GM19395 (cell line): ENCODE measurements around the gene ZFP30.
A peak's percentile ranks its signal among the peaks of the same experiment; 100 is the strongest.
"Not testable (repeated sequence)": the region's sequence is repeated elsewhere in the genome, so short reads cannot be mapped to it uniquely, and the experiment has no call there.

Experiments
- ATAC-seq: cut with Tn5 transposase; IDR thresholded peaks from one replicate; pipeline ENCODE4 v1.9.1; 2021; ENCODE audit warnings: mild to moderate bottlenecking, moderate library complexity; ENCODE audit not compliant: unreplicated experiment

Gene ZFP30

DNA sequence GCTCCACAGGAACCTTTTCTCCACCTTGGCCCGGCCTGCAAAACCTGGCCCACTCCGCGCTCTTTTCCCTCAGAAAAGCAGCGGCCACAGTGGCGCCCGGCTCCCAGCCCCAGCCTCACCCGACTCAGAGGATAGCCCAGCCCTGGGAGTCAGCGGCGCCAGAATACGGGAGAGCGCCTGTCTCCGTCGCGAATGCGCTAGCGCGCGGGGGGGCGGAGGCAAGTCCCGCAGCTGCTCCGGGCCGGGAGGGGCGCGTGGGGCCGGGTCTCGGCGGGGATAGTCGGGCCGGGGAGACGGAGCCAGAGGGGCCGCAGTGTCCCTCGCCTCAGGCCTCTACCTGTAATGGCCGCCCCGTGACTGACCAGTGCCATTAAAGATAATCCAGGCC, at the start of gene ZFP30:
ZFP30 (minus strand) TSS at position 165 of the 388 bp plus-strand sequence. CDS start 7,643 bp downstream, outside the sequence.
- ATAC-seq: peak; percentile 66

DNA sequence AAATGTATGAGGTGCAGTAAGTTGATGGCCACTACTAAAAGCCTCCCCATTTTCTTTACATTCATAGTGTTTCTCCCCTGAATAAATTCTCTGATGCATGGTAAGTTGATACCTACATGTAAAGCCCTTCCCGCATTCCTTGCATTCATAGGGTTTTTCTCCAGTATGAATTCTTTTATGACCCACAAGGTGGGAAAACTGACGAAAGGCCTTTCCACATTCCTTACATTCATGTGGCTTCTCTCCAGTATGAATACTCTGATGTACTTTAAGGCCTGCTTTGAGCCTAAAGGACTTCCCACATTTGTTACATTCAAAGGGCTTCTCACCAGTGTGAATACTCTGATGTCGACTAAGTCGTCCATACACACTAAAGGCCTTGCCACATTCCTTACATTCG, 43.8 kb upstream of the ZFP30 start:
- no peak for ATAC-seq

DNA sequence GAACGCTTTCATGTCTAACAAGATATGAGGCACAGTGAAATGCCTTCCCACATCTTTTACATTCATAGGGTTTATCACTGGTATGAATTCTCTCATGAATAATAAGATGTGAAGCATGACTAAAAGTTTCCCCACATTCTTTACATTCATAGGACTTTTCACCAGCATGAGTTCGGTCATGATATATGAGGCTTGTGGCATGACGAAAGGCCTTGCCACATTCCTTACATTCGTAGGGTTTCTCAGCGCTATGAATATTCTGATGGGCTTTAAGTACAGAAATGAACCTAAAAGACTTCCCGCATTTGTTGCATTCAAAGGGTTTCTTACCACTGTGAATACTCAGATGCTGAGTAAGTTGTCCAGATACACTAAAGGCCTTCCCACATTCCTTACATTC, 43.0 kb upstream of the ZFP30 start:
- no peak for ATAC-seq

DNA sequence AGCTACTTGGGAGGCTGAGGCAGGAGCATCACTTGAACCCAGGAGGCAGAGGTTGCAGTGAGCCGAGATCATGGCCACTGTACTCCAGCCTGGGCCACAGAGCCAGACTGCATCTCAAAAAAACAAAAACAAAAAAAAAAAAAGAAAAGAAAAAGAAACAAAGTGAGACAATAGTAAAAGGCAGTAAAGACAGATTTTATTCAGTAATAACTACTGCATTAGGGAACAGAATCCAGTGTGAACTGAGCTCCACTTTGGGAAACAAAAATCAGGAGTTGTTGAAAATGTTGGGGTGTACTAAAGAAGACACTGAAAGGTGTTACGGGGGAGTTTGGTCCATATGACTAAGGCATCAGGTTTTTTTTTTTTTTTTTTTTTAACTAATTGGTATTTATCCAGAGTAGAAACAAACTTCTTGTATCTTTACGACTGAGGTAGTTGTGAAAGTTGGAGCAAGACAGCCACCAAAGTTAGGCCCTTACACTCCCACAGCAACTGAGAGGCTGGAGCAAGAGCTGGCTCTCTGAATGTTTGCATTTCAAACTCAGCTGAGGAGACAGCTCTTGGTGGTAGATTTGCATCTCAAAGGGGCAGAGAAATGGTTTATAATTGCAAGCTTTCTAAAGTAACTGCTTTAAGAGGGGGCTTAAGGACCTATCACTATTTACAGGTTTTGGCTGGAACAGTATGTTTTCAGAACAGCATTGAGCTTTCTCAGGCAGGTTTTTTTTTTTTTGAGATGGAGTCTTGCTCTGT, 40.1 kb upstream of the ZFP30 start:
- ATAC-seq: no peak

DNA sequence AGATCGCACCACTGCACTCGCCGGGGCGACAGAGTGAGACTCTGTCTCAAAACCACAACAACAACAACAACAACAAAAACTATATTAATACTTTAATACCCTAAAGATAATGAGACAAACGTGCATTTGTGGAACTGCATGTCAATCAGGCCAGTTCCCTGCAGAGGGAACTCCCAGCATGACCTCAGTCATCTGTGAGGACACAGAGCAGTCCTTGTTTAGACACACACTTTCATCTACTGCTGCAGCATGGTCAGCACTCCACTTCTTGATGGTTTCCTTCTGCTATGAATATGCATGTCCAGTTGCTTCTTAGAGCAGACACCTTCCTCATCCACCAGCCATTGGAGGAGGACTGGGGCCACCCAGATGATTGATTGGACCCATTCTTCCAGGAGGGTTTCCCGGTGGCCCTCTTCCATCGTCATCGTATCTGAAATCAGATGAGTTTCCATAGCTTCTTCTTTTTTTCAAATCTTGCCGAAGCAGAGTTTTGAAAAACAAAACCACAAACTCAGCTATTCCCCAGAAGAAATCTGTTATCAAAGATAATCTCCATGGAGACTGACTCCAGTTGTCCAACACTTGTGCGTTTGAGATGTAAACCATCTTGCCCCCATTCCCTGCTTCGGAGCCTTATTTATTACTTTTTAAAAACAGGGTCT, 37.8 kb upstream of the ZFP30 start:
- ATAC-seq: no peak

DNA sequence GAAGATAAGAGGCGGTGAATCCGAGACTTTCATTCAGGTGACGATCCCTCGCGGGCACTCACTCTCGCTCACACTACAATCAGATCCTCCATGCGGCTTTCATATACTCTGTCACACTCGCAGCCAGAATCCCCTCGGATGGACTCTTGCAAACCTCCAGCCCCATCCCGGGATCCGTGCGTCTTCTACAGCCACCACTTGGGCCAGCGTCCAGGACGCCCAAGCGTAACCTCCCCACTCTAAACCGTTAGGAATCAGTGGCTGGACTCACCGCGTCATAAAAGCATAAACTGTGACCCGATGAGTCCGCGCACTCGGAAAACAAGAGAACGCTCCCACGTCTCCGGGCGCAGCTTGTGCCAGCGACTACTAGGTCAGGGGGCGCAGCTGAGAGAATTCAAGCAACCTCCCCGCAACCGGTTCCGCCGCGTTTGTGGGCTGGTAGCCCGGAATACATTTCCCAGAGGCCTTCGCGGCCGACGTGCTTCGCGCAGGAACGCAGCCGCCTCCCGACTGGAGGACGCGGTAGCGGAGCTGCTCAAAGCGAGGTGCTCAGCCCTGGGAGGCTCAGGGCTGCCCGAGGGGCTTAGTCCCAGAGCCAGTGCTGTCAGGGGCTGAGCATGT, 36.7 kb upstream of the ZFP30 start:
- no peak for ATAC-seq

DNA sequence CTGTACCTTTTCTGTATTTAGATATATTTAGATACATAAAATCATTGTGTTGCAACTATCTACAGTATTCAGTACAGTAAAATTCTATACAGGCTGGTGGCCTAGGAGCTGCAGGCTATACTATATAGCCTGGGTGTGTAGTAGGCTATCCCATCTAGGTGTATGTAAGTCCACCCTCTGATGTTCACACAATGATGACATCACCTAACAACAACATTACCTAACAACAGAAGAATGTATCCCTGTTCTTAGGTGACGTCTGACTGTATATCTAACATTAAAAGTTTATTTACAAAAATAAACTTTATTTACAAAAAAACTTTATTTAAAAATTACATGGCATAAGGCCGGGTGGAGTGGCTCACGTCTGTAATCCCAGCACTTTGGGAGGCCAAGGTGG, 28.3 kb upstream of the ZFP30 start:
- no peak for ATAC-seq

DNA sequence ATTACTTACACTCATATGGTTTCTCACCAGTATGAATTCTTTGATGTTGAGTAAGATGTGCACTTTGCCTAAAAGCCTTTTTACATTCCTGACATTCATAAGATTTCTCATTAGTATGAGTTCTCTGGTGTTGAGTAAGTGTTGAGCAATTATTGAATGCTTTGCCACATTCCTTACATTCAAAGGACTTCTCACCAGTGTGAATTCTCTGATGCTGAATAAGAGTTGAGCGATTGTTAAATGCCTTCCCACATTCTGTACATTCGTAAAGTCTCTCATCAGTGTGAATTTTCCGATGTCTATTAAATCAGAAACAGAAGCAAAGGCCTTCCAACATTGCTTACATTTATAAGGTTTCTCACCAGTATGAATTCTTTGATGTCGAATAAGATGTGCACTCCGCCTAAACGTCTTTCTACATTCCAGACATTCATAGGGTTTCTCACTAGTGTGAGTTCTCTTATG, 14.2 kb upstream of the ZFP30 start:
- no peak for ATAC-seq

DNA sequence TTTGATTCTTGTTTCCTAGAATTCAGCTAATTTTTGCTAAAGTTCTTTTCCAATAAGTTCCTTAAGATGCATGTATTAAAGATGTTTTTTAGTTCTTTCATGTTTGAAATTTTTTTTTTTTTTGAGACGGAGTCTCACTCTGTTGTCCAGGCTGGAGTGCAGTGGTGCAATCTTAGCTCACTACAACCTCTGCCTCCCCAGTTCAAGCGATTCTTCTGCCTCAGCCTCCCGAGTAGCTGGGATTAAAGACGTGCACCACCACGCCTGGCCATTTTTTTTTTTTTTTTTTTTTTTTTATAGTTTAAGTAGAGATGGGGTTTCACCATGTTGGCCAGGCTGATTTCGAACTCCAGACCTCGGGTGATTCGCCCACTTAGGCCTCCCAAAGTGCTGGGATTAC, 1.9 kb upstream of the ZFP30 start:
- ATAC-seq: not testable (repeated sequence)

DNA sequence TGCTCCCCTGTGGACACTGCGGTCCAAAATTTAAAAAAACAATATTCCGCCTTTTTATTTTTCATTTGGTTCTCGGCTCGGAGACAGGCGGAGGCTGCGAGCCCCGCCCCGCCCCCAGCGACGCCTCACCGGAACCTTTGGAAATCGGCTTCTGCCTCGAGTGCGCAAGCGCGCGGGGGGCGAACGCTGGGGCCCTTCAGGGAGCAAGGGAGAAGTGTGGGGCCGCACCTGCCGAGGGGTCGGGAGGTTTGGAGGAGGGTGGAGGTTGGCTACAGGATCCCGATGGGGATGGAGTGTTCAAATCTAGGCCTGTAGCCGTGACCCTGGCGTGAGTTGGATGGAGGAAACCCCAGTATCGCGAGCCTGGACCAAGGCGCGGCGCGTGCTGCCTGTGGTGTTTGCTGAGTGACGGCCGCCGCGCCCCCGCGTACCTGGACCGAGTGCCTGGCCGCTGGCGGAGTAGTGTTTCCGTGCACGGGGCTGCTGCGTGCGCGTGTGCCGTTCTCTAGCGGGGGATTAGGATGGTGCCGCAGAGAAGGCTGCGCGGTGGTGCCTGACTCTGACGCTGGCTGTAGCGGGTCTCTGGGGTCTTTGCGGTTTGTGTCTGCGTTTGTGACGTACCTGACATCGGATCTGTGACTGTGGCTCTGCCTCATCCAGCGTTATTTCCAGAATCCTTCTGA, 565 bp upstream of the ZFP30 start:
- ATAC-seq: peak; percentile 59

DNA sequence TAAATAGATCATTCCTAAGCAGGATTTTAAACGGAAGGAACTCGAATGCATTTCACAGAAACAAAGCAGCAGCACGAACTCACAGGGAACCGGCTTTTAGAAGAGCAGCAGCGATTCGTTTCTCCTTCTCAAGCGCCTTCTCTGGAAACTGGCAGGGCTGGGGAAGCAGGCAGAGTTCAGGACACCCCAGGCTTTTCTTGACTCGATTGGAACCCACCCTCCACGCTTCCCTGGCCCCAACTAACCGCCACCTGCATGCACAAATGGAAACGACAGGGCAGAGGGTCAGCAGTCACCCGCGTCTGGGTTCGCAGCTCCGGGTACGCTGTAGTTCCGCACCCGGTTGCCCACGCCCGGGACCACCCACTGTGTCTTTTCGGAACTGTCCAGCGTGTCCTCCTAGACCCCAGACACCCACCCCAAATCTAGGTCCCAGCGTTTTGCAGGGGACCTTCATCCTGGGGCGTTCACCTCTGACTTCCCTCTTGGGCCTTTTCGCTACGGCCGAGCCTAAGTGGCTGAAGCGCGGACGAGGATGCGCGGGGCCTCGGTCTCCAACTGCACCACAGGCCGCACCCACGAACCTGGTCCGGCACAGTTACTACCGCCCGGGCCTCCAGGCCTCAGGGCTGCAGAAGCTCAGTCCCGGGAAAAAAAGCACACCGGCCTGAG, 500 bp downstream of the ZFP30 start:
- ATAC-seq: peak; percentile 65

DNA sequence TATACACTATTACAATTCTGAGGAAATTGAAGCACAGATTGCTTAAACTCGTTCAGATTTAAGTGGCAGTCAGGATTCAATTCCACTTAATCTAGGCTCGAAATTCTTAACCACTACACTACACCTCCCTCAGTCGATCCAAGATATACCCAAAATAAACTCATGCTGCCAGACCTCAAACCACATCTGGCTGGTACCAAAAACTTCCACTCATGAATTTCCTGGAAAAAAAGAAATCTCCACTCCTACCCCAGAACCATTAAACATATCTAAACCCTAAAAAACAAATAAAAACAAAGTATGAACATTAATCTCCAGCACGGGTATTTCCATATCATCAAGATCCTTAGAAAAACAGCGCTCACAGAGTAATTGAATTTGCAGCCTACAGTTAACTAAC, 1.1 kb downstream of the ZFP30 start:
- ATAC-seq: no peak

DNA sequence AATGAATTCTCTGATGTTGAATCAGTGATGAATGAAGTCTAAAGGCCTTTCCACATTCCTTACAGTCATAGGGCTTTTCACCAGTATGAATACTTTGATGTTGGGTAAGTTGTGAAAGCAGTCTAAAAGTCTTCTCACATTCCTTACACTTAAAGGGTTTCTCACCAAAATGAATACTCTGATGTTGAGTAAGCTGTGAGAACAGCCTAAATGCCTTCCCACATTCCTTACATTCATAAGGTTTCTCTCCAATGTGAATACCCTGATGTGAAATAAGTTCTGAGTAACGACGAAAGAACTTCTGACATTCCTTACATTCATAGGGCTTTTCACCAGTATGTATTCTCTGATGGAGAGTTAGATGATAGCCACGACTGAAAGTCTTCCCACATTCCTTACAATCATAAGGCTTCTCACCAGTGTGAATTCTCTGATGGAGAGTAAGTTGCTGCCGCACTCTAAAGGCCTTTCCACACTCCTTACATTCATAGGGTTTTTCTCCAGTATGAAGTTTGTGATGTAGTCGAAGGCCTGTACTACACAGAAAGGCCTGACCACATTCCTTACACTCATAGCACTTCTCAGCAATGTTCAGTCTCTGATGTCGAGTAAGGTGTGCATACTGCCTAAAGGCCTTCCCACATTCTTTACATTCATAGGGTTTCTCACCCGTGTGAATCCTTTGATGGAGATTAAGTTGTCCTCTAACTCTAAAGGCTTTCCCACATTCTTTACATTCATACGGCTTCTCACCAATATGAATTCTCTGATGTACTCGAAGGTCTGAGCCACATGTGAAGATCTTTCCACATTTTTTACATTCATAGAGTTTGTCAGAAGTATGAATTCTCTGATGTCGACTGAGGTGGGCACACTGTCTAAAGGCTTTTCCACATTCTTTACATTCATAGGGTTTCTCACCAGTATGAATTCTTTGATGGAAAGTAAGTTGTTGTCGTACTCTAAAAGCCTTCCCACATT, 19.9 kb downstream of the ZFP30 start:
- ATAC-seq: no peak

DNA sequence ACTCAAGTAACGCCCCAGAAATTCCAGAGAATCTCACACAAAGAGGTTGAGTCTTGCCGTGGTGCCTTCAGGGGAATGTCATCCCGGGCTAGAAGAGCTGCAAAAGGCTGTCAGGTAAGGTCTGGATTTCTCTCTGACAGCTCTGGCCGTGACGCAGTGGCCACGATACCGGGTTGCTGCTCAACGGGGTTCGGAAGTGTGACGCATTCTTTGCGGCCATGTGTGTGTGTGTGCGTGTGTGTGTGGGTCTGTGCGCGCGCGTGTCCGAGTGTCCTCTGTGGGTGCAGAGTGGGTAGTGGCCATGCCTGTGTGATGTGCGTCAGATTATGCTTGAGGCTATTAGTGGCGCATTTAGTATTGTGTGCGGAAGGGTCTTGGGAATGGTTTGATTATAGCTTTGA, 60.3 kb downstream of the ZFP30 start:
- peak; percentile 49 for ATAC-seq

DNA sequence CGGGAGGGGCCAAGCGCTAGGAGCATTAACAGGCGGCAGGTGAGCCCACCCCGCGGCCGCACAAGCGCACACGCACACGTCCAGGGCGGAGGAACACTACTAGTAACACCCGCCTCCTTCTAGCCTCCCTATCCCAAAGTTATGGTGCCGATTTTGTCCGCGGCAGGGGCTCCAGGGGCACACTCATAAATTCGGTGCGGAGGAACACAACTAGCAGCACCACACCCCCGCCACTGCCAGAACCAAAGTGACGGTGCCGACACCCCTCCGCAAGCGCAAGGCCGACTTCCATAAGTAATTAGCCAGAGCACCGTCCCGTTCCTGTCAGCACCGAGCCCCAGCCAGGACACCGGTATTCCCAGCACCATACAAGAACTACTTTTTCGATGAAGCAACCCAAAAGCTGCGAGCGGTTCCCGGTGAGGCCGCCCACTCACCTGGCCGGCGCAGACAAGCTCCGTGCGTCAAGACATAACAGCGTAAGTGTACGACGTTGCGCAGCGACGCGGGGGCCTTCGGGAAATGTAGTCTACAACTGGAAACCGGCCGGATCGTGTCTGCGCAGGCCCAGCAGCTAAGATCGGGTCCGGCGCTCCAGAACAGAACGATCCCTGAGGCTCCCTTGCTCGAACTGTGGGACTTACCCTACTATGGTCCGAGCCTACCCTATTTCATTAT, 60.8 kb downstream of the ZFP30 start, which contains the start of the genes ZNF540 and ZNF571:
ZNF540 (plus strand) TSS at position 573 of the 678 bp plus-strand sequence. CDS start 3,572 bp downstream, outside the sequence.
ZNF571 (minus strand) TSS at position 489 of the 678 bp plus-strand sequence. CDS start 8,116 bp downstream, outside the sequence.
- ATAC-seq: peak; percentile 97

DNA sequence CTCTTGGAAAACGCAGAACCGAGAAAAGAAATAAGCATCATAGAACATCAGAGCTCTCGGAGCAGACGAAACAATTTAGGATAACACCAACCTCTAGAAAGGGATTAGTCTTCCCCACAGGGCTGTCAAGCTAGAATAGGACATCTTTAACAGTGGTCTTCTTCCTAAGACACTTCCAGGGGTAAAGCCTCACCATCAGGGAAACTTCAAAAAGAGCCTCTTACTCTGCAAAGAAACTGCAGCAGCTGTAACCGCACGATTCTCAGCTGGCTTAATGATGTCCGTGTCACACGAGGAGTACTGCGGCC, 61.3 kb downstream of the ZFP30 start:
- peak; percentile 46 for ATAC-seq

DNA sequence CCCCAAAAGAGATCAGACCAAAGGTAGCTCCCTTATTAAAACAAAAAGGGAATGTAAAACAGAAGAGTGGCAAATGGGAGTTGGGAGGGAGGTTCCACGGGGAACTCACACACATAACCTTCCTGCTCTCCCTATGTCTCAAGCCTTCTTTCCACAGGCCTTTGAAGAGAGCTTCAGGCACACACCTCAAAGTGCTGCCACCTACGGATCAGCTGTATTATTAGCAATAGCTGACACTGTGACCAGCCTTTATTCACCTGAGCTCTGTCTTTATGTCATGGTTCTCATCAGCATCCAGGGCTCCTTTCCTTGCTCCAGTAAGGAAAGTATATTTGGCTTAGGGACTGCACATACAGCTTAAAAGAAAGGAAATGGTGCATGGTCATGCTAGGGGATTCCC, 71.9 kb downstream of the ZFP30 start:
- no peak for ATAC-seq

DNA sequence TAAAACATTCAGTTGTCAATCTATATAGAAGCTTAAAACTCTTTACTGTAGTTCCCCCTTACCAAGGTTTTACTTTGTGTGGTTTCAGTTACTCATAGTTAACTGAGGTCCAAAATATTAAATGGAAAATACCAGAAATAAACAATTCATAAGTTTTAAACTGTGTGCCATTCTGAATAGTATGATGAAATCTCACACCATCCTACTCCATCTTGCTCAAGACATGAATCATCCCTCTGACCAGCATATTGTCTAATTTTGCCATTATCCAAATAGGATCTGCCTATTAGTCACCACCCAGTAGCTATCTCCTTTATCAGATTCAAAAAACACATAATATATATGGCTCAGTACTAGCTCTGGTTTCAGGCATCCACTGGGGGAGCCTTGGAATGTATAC, 83.1 kb downstream of the ZFP30 start:
- ATAC-seq: no peak

DNA sequence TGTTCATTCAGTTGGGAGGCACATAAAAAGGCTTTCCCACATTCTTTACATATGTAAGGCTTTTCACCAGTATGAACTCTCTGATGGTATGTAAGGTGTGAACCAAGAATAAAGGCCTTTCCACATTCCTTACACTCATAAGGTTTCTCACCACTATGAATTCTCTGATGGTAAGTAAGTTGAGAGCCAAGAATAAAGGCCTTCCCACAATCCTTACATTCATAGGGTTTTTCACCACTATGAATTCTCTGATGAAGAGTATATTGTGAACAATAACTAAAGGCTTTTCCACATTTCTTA, 89.9 kb downstream of the ZFP30 start:
- ATAC-seq: no peak
